ENCODE data around the gene LIME1. TPM values are rescaled to one million over a fixed set of nuclear protein-coding genes. Genes with fewer than 3 reads are reported as not detected.
A peak's percentile ranks its signal among the peaks of the same experiment; 100 is the strongest.

The LIME1 gene
- total and polyA plus RNA-seq, 10 of the 15 experiments (the other 5 are each of a cell fraction or from before 2014, with no cell fraction given), result 0.35 to 154 (median 49.9) TPM

DNA sequence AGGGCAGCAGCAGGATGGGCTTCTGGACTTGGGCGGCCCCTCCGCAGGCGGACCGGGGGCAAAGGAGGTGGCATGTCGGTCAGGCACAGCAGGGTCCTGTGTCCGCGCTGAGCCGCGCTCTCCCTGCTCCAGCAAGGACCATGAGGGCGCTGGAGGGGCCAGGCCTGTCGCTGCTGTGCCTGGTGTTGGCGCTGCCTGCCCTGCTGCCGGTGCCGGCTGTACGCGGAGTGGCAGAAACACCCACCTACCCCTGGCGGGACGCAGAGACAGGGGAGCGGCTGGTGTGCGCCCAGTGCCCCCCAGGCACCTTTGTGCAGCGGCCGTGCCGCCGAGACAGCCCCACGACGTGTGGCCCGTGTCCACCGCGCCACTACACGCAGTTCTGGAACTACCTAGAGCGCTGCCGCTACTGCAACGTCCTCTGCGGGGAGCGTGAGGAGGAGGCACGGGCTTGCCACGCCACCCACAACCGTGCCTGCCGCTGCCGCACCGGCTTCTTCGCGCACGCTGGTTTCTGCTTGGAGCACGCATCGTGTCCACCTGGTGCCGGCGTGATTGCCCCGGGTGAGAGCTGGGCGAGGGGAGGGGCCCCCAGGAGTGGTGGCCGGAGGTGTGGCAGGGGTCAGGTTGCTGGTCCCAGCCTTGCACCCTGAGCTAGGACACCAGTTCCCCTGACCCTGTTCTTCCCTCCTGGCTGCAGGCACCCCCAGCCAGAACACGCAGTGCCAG, 39.7 kb upstream of the LIME1 start, which contains the start of gene TNFRSF6B:
TSS of gene TNFRSF6B (plus strand) at position 25 of the 729 bp plus-strand sequence. CDS start at position 141, 116 bp downstream.
- in situ Hi-C loops (cut with MboI) (no loop called here), intact Hi-C loops (cut with micrococcal nuclease; ENCODE audit: unreplicated experiment) (no loop called here)
- SMC1A ChIA-PET (ENCODE audit: uncharacterized antibody, unreplicated experiment), result no interaction called here
- DNase-seq (ENCODE audit: low read depth, low spot score), result no peak
- no peaks in the 10 kb centered on the region for H4K20me1 ChIP-seq (ENCODE audit: control insufficient read depth, insufficient read depth)
- no peak within 1 kb of the TSS for H3K9ac ChIP-seq (ENCODE audit: control insufficient read depth, insufficient read depth, low read length)
- H3K36me3 ChIP-seq (ENCODE audit: control insufficient read depth in 2 of 2, insufficient read depth in 2 of 2, low read length in 1 of 2), result no peaks in the 10 kb centered on the region; a peak in 1 of 4 replicates
- BruUV-seq (replicated peaks), result no TSS peak
- no peak within 1 kb of the TSS for H3K4me2 ChIP-seq (ENCODE audit: control insufficient read depth, insufficient read depth)
- POLR2A ChIA-PET, result no interaction called here
- RAD21 ChIA-PET (ENCODE audit: unreplicated experiment), result interaction anchor here (0.5 kb wide), 1 partner anchor 168 kb away, joined by 3 read pairs; the partner anchor contains the start of gene TPD52L2
- 28% methylated on average over 52 of the region's 52 CpGs for WGBS (ENCODE audit: insufficient coverage, insufficient replicate concordance, low lambda C conversion rate, missing lambda C conversion rate)
- H3K27ac ChIP-seq (ENCODE audit: control insufficient read depth, insufficient read depth), result no peak within 1 kb of the TSS
- no peak for ATAC-seq
- H3K79me2 ChIP-seq (ENCODE audit: control insufficient read depth, insufficient read depth, low read length), result no peaks in the 10 kb centered on the region
- no peaks in the 10 kb centered on the region for H3K27me3 ChIP-seq (replicated peaks in 1 of 2; ENCODE audit: control insufficient read depth in 2 of 2, insufficient read depth in 2 of 2, low read length in 1 of 2)
- no peak for FAIRE-seq
- no peak within 1 kb of the TSS for H3K4me3 ChIP-seq
- no peak within 1 kb of the TSS for H2AFZ ChIP-seq (ENCODE audit: control insufficient read depth, low read depth, low read length)
- TF ChIP-seq CREB1 (IDR thresholded peaks at IDR 0.05; ENCODE audit: low read depth) (0 out of 2 replicates have a peak, but pooled peaks have one; percentile 14), BRCA1 (IDR thresholded peaks at IDR 0.05; ENCODE audit: low read depth, low read length) (no peak), MEF2B (IDR thresholded peaks at IDR 0.05; ENCODE audit: partially characterized antibody, poor library complexity, severe bottlenecking) (no peak), ESRRA (IDR thresholded peaks at IDR 0.05; ENCODE audit: low read length) (no peak), IRF4 (IDR thresholded peaks at IDR 0.05; ENCODE audit: low read depth, low read length) (no peak), JUNB (IDR thresholded peaks at IDR 0.05) (no peak), POLR2A (IDR thresholded peaks at IDR 0.05; ENCODE audit: low read depth, low read length) (peak; percentile 78), BACH1 (IDR thresholded peaks at IDR 0.05; ENCODE audit: borderline replicate concordance) (no peak), ZNF274 (IDR thresholded peaks at IDR 0.05; ENCODE audit: insufficient read depth, insufficient read length) (no peak), BMI1 (IDR thresholded peaks at IDR 0.05; ENCODE audit: borderline replicate concordance) (no peak)
- TF ChIP-seq, protein P1, sequence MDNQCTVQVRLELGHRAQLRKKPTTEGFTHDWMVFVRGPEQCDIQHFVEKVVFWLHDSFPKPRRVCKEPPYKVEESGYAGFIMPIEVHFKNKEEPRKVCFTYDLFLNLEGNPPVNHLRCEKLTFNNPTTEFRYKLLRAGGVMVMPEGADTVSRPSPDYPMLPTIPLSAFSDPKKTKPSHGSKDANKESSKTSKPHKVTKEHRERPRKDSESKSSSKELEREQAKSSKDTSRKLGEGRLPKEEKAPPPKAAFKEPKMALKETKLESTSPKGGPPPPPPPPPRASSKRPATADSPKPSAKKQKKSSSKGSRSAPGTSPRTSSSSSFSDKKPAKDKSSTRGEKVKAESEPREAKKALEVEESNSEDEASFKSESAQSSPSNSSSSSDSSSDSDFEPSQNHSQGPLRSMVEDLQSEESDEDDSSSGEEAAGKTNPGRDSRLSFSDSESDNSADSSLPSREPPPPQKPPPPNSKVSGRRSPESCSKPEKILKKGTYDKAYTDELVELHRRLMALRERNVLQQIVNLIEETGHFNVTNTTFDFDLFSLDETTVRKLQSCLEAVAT (IDR thresholded peaks at IDR 0.05), result no peak
- TF ChIP-seq, protein P2, sequence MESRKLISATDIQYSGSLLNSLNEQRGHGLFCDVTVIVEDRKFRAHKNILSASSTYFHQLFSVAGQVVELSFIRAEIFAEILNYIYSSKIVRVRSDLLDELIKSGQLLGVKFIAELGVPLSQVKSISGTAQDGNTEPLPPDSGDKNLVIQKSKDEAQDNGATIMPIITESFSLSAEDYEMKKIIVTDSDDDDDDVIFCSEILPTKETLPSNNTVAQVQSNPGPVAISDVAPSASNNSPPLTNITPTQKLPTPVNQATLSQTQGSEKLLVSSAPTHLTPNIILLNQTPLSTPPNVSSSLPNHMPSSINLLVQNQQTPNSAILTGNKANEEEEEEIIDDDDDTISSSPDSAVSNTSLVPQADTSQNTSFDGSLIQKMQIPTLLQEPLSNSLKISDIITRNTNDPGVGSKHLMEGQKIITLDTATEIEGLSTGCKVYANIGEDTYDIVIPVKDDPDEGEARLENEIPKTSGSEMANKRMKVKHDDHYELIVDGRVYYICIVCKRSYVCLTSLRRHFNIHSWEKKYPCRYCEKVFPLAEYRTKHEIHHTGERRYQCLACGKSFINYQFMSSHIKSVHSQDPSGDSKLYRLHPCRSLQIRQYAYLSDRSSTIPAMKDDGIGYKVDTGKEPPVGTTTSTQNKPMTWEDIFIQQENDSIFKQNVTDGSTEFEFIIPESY (IDR thresholded peaks at IDR 0.05), result no peak
- TF ChIP-seq, protein P3, sequence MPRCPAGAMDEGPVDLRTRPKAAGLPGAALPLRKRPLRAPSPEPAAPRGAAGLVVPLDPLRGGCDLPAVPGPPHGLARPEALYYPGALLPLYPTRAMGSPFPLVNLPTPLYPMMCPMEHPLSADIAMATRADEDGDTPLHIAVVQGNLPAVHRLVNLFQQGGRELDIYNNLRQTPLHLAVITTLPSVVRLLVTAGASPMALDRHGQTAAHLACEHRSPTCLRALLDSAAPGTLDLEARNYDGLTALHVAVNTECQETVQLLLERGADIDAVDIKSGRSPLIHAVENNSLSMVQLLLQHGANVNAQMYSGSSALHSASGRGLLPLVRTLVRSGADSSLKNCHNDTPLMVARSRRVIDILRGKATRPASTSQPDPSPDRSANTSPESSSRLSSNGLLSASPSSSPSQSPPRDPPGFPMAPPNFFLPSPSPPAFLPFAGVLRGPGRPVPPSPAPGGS (IDR thresholded peaks at IDR 0.05; ENCODE audit: borderline replicate concordance, insufficient read depth, low read depth, low read length, poor library complexity, severe bottlenecking), result peak; percentile 20
- TF ChIP-seq, protein P4, sequence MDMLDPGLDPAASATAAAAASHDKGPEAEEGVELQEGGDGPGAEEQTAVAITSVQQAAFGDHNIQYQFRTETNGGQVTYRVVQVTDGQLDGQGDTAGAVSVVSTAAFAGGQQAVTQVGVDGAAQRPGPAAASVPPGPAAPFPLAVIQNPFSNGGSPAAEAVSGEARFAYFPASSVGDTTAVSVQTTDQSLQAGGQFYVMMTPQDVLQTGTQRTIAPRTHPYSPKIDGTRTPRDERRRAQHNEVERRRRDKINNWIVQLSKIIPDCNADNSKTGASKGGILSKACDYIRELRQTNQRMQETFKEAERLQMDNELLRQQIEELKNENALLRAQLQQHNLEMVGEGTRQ (IDR thresholded peaks at IDR 0.05; ENCODE audit: borderline replicate concordance, low read depth, low read length), result no peak
- CTCF ChIA-PET, result interaction anchor here (0.7 kb wide), 1 partner anchor 11 kb away, joined by 3 read pairs; the partner anchor contains the start of genes ARFRP1 and ZGPAT
- no peaks in the 10 kb centered on the region for H3K9me3 ChIP-seq (replicated peaks; ENCODE audit: control insufficient read depth, insufficient read depth, low read length)
- peaks cover 16% of the 10 kb centered on the region for H3K4me1 ChIP-seq (ENCODE audit: control insufficient read depth, insufficient read depth, low read length)

All from GM12878 (cell line).